GM18526 (cell line): Measurements from ENCODE around the gene KRTAP6-1.

Experiments
- POLR2A ChIP-seq: IDR thresholded peaks from 3 replicates; pipeline ENCODE4 v1.6.1; 2011; ENCODE audit not compliant: insufficient read length; ENCODE audit errors: extremely low read depth

The KRTAP6-1 gene

GRCh38 chr21:30613836-30614235 is at the start of gene KRTAP6-1:
Gene KRTAP6-1, minus strand, starts transcription at chr21:30613930. Its CDS starts 26 bp downstream, at chr21:30613904.
- TF ChIP-seq POLR2A, result no peak

- TF ChIP-seq POLR2A, result no peak
These were observed 39.2 kb upstream of the KRTAP6-1 start for GRCh38 chr21:30652891-30653290.

GRCh38 chr21:30646904-30647414 is 33.2 kb upstream of the KRTAP6-1 start:
- no peak for TF ChIP-seq POLR2A

- no peak for TF ChIP-seq POLR2A
These were observed 28.8 kb upstream of the KRTAP6-1 start, which contains the start of gene KRTAP20-3 for GRCh38 chr21:30642564-30642963. Gene KRTAP20-3, plus strand, starts transcription at chr21:30642864.

GRCh38 chr21:30638686-30639085 is 25.0 kb upstream of the KRTAP6-1 start:
- no peak for TF ChIP-seq POLR2A

GRCh38 chr21:30634906-30635305 is 21.2 kb upstream of the KRTAP6-1 start, which contains the start of gene KRTAP20-2:
Gene KRTAP20-2, plus strand, starts transcription at chr21:30635206. Its CDS starts 58 bp downstream, at chr21:30635264.
- TF ChIP-seq POLR2A, result no peak

GRCh38 chr21:30629200-30629599 is 15.5 kb upstream of the KRTAP6-1 start:
- no peak for TF ChIP-seq POLR2A

- TF ChIP-seq POLR2A, result no peak
These were observed 14.4 kb upstream of the KRTAP6-1 start for GRCh38 chr21:30628109-30628508.

GRCh38 chr21:30625449-30626165 is 11.9 kb upstream of the KRTAP6-1 start:
- TF ChIP-seq POLR2A, result no peak

GRCh38 chr21:30623362-30623761 is 9.6 kb upstream of the KRTAP6-1 start:
- TF ChIP-seq POLR2A, result no peak

GRCh38 chr21:30620522-30620921 is 6.8 kb upstream of the KRTAP6-1 start, which contains the start of gene KRTAP20-4:
Gene KRTAP20-4, plus strand, starts transcription at chr21:30620627.
- TF ChIP-seq POLR2A, result no peak

GRCh38 chr21:30620080-30620479 is 6.3 kb upstream of the KRTAP6-1 start:
- TF ChIP-seq POLR2A, result no peak

- no peak for TF ChIP-seq POLR2A
These were observed 2.4 kb upstream of the KRTAP6-1 start, which contains the start of gene KRTAP20-1 for GRCh38 chr21:30616125-30616524. Gene KRTAP20-1, plus strand, starts transcription at chr21:30616425. Its CDS starts 30 bp downstream, at chr21:30616455.

GRCh38 chr21:30615199-30615598 is 1.5 kb upstream of the KRTAP6-1 start:
- no peak for TF ChIP-seq POLR2A

GRCh38 chr21:30612132-30612531 is 1.6 kb downstream of the KRTAP6-1 start:
- TF ChIP-seq POLR2A, result no peak

GRCh38 chr21:30605968-30606367 is 7.8 kb downstream of the KRTAP6-1 start:
- no peak for TF ChIP-seq POLR2A
